SIG-M5 treated with dmso at 0.1 percent for 504 hours (cell line): ENCODE results near the gene SERP1.

Experiments
- DNase-seq: peaks from one replicate; lab custom pipeline; 2025; ENCODE audit not compliant: unreplicated experiment; lab: John Stamatoyannopoulos, UW

SERP1 gene

GRCh38 chr3:150494411-150494977, 51.8 kb downstream of the SERP1 start:
- no peak for DNase-seq
